GM10847 (cell line): ENCODE measurements around the gene CFAP97D1.

Experiments
- POLR2A ChIP-seq: IDR thresholded peaks from 2 replicates; pipeline ENCODE4 v1.6.1; 2011; ENCODE audit not compliant: insufficient read length; ENCODE audit errors: extremely low read depth

The CFAP97D1 gene

DNA sequence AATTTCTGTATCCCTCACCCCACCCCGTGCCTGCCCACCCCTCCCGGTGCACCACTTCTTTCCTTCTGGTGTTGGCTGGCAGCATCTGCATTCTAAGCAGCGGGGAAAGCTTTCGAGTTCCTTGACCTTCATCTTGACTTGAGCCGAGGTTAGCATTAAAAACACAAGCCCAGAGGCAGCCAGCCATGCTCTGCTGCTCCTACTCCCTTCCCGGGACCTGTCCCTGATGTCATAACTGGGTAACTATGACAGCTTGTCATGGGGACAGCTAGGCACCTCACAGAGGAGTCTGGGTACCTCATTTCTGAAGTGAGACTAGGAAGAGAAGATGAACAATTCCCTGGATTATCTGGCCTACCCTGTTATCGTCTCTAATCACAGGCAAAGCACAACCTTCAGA lies at the start of gene CFAP97D1:
Gene CFAP97D1, plus strand, starts transcription at position 301 of the 400 bp plus-strand sequence. Its CDS starts 28 bp downstream, at position 329.
- TF ChIP-seq POLR2A = no peak

DNA sequence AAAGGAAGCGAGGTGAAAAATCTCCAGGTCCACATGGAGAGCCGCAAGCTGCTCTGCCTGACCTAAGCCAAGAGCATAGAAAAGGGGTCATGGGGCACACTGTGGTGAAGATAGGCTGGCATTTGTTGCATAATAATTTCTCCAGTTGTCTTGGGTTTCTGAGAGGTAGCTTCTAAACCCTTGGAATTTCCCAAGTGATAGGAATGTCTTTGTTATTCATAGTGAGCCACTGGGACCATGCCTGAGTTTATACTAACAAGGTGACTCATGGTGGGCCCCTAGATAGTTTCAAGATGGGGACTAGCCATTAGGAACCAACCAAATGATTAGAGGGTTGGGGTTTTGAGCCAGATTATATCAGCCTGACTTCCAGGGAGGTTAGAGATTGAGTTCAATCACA lies 47.3 kb upstream of the CFAP97D1 start:
- TF ChIP-seq POLR2A = no peak

DNA sequence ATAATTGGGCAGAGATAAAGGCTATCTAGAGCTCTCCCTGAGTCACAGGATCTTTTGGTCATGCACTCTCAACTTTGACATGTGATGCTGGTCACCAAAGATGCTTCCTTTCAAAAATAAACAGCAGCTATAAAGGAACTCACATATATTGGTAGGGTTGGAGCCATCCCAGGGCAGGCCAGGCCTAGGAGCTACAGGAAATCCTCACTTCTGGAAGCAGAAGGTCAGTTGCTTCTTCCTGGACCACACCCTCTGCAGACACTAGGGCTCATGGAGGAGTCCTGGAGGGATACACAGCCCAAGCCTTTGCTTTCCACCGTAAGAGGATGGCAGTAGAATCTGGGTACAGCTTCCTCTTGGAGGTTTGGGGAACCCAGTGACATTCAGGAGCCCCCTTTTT lies 46.3 kb upstream of the CFAP97D1 start:
- TF ChIP-seq POLR2A = no peak

DNA sequence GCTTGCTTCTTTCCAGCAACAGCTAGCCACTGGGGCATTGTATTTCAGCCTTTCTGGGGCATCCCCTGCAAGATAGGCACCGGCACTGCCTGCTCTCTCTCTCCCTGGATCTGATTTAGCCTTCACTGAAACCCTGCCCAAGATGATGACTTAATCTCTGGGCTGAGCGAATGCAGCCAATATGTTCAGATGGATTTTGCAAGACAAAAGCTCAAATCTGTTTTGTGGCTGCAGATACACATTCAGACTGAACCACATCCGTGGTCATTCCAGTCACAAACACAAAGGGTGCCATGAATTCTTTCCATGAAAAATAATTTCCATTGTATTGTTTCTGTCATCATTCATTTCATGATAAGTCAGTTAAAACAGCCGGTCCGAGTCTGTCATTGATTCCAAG lies 45.9 kb upstream of the CFAP97D1 start:
- TF ChIP-seq POLR2A = no peak

DNA sequence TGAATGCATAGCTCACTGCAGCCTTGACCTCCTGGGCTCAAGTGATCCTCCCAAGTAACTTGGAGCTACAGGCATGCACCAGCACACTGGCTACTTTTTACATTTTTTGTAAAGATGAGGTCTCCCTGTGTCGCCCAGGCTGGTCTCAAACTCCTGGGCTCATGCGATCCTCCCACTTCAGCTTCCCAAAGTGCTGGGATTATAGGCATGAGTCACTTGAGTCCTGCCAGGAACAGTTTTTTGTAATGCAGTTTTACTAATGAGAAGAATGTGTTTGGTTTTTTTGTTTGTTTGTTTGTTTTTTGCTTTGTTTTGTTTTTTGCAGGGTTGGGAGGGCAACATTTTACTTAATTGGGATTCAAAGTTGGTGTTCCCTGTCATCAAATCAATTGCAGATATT lies 43.8 kb upstream of the CFAP97D1 start:
- TF ChIP-seq POLR2A = no peak

DNA sequence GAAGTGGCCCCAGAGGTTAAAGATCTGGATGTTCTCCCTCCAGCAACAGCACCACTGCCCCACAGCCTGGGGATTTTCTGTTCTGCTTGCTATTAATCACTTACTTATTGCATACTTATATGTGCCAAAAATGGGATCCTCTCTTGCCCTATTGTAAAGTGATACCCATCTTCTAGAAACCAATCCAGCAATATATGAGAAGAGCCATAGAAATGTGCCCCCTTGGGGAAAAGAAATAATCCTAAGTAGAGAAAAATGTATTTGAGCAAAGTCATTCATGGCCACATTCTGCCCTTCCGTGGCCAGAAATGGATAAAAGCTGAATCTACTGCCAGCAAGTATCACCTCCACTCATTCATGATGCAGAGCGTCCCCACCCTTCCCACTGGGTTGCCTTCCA lies 42.5 kb upstream of the CFAP97D1 start:
- no peak for TF ChIP-seq POLR2A

DNA sequence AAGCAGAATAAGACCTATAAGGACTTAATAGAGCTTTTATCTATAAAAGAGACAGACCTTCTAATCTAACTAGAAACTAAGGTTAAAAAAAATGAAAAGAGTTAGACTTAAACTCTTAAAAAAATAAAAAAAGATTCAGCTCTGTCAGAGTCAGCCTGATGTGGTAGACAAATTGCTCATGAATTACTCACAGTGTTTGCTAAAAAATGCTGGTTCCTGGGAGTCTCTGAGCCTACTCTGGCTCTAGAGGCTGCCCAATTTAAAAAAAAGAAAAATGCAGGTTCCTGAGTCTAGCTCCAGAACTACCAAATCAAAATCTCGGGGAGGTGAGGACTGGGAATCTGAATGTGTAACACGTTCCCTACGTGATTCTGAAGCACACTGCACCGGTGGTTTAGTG lies 39.7 kb upstream of the CFAP97D1 start:
- TF ChIP-seq POLR2A = no peak

DNA sequence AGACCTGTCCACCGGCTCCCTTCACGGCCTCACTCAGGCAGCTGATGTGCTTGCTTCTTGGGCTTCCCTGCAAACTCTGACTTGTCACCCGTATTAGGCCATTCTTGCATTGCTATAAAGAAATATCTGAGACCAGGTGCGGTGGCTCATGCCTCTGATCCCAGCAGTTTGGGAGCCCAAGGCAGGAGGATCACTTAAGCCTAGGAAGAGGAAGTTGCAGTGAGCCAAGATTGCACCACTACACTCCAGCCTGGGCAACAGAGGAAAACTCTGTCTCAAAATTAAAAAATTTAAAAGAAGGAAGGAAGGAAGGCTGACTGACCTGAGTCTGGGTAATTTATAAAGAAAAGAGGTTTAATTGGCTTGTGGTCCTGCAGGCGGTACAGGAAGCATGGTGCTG lies 38.6 kb upstream of the CFAP97D1 start:
- TF ChIP-seq POLR2A = no peak

DNA sequence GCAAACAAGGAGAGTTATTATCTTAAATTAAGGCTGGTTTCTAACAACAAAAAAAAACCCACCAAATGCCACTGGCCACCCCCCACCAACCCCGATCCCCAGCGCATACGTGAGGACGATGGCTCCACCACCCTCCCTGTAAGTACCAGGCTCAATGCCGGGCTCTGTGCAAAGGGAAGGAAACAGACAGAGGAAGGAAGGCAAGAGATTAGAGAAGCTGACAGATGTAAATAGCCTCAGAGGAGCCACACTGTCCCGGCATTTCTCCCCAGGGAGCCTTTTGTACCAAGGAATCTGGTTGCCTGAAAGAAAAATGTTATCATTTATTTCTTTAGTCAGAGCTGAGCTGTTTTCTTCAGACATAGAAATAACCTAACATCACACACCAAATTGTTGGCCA lies 34.7 kb upstream of the CFAP97D1 start:
- TF ChIP-seq POLR2A = no peak

DNA sequence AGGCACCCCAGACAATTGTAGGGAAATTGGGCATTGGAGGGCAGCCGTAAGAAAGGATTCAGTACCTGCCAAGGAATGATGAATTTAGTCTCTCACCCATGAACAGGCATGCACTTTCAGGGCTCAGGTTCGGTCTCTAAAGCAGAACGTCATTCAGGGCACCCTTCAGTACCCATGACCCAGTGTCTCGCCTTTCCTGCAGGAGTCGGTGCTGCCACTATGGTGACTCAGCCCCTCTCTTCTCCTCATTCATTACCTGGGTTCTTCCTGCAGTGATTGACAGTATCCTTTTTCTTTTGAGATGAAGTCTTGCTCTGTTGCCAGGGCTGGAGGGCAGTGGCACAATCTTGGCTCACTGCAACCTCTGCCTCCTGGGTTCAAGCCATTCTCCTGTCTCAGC lies 30.1 kb upstream of the CFAP97D1 start:
- TF ChIP-seq POLR2A = no peak

DNA sequence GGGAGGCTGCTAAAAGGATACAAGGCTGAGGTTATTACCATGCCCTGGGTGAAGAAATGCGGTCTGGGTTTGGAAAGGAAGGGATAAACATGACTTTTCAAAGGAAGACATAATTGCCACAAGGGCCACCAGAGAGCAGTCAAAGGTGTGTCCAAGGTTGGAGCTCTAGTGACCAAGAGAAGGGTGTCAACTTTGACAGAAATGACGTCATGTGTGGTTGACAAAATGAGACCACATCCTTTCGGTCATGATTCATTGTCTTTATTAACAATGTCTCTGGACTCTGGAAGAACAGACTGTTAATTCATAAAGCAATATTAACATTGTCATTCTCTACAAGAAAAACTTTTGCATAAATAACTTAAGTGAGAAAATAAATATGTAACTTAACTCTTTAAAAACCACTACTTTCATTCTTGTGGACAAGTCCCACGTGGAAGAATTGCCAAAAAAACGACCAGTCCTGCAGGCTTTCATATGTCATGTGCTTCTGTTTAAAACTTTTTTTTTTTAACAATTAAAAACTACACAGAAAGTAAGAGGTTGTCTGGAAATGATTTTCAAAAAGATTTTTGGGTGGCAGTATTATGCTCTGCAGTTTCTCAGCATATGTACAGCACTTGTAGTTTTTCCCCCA lies 26.6 kb upstream of the CFAP97D1 start:
- TF ChIP-seq POLR2A = no peak

DNA sequence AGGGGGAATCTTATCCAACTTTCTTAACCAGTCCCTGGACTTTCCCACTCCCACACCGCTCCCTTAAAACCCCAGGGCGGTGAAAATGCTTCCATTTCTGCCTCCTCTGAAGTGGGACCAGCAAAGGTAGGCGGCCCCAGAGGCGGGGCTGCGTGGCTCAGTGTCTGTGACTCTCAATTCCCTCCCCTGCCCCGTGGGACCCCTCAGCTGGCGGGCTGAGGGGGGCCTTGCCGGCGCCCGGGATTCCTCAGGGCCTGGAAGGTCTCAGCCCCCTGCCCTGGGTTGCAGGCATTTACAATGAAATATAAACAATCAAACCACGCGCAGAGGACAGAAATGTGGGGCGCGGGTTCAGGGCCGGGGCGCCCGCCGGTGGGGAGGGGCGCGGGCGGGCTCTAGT lies 25.3 kb upstream of the CFAP97D1 start:
- no peak for TF ChIP-seq POLR2A

DNA sequence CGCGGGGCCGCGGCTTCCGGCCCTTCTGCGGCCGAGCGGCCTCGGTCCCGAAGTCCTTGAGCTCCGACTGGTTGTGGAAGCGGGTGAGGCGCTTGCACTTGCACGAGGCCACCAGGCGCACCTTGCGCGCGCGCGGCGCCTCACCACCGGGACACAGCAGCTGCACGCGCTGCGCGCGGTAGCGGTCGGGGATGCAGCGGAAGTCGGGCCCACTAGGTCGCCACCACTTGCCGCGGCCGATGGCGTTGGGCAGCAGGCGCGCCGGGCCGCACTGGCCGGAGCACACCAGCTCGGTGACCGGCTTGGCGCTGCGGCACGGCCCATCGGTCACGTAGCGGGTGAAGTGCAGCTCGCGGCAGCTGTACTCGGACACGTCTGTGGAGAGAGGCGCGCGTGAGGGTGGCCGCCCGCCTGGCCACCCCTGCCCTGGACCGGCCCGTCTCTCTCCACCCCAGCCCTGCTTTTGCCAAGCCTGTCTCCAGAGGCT lies 24.8 kb upstream of the CFAP97D1 start:
- TF ChIP-seq POLR2A = no peak

DNA sequence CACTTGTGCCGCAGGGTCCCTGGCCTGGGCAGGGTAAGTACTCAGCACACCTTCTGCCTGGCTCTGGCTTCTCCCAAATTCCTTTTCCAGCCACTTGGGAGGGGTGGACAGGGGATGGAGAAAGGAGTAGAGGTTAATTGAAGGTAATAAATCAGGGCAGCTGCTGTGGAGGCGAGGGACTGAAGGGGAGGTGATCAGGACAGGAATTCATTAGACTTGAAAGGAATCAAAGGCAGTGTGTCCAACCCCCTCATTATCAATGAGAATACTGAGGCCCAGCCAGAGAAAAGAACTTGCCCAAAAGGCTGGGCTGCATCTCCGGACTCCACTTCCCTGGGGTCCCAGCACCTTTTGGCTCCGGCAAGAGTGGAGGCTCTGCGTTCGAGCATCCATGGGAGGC lies 24.0 kb upstream of the CFAP97D1 start:
- no peak for TF ChIP-seq POLR2A

DNA sequence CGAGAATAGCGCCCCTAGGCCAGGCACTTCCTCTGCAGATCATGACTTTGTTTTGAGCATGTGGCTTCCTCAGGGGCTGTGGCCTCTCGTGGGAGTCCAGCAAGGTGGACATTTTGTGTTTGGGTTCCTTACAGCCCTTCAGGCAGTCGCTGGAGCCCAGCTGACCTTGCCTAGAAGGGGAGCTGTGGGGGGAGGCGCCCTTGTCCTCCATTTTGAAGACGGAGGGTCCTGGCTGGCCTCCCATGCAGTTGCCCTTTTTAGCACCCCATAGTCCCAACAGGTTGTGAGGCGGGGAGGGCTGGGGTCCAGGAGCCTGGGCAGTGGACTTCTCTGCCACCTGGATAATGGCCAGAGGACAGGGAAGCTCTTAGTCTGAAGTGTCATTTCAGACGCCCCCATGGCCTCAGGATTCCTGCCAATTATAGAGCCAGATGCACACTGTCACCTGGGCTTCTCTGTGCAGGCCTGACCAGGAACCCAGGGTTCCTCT lies 23.0 kb upstream of the CFAP97D1 start:
- TF ChIP-seq POLR2A = no peak

DNA sequence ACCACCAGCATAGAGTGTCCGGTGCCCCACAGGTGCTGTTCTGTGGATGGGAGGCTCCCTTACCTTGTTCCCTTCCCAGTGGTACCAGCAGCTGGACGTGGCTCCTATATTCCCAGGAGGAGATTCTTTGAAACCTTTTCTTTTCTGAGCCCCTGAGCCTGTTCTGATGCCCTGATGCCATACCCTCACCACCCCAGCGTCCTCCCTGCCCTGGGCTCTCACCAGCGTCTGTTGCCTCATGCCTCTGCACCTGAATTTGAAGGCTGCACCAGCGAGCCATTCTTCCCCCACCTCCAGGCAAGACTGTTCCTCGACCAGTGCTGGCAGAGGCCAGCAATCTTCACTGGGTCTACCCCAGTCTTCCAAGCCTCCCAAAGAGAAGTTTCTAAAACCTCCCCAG lies 22.1 kb upstream of the CFAP97D1 start:
- TF ChIP-seq POLR2A = no peak

DNA sequence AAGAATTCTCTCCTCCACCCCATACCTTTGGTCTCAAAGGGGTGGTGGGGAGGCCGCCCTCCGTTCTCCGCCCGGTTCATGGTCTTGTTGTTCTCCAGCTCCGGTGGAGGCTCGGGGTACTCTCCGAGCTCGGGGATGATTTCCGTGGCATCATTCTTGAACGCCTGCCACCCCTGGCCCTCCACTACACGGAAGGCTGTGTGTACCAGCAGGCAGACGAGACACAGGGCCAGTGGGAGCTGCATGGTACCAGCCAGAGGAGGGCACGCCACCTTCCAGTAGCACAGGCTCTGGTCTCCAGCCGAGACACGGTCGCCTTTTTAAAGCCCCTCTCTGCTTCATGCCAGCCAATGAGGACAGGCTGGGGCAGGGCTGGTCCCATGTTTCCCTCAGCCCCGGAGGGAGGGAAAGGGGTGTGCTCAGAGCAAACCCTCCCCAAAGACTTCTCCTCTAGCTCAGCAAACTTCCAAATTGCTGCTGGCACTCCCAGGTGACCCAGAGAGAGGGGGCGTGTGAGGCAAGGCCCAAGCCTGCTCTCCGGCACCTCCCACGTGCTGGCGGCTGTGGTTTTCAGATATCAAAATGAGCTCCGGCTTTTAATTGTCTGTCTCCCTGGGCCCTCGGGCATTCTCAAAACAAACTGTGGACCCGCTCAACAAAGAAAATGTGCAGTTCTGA lies 21.6 kb upstream of the CFAP97D1 start, which contains the start of gene SOST:
Gene SOST, minus strand, starts transcription at position 295 of the 678 bp plus-strand sequence. Its CDS starts 50 bp downstream, at position 245.
- no peak for TF ChIP-seq POLR2A
